ENCODE results near the gene SLC22A1.

DNA sequence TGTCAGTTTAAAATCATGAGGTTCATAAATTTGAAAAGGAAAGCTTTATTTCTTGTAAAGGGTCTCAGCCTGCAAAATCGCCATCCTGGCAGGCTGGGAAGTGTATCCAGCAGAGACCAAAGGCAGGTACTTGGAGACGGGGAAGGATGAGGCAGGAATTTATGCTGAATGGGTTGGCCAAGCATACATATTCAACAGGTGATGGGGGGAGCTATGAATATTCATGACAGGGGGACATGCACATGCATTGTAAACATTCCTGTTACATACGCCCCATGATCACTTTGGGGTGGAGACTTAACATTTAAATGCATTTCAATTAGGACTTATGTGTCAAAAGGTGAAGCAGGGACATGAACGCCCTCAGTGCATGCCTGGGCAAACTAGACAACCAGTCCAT lies 9.8 kb upstream of the SLC22A1 start:
- TF ChIP-seq ZNF274 (IDR thresholded peaks at IDR 0.05; ENCODE audit: low read depth, low read length) (no peak), SUZ12 (IDR thresholded peaks at IDR 0.05; ENCODE audit: extremely low read depth, insufficient read depth, insufficient read length) (no peak), YY1 (IDR thresholded peaks at IDR 0.05; ENCODE audit: insufficient read depth, insufficient read length) (no peak)

Measured in NT2/D1 (cell line).